ENCODE data around the gene TTPAL.

TTPAL gene

DNA sequence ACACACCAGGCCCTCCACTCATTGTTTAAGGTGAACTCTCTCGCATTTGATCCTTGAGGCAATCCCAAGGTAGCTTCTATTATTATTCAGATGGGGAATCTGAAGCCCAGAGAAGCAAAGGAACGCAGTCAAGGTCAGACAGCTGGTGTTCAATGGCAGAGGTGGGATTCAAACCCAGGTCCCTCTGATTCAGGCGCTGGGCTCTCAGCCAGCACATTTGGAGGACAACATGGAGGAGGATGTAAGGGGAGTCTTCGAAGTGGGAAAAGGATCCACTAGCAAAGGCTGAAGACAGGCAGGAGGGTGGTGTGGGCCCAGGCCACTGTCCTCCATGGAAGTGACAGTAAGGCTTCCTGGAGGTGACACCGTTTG is 13.9 kb upstream of the TTPAL start:
- H3K4me3 ChIP-seq (ENCODE audit: low read depth, low read length), result no peak overlapping the region
- no peak for DNase-seq (ENCODE audit: low read depth, low spot score)
- ChIA-PET CTCF (interaction anchor here (0.6 to 7.5 kb wide), 12 partner anchors 10 to 345 kb away, joined by 3 to 99 read pairs (median 6); partner anchors contain the start of genes HNF4A and TTPAL), POLR2A (no interaction called here)
- TF ChIP-seq, protein P1, sequence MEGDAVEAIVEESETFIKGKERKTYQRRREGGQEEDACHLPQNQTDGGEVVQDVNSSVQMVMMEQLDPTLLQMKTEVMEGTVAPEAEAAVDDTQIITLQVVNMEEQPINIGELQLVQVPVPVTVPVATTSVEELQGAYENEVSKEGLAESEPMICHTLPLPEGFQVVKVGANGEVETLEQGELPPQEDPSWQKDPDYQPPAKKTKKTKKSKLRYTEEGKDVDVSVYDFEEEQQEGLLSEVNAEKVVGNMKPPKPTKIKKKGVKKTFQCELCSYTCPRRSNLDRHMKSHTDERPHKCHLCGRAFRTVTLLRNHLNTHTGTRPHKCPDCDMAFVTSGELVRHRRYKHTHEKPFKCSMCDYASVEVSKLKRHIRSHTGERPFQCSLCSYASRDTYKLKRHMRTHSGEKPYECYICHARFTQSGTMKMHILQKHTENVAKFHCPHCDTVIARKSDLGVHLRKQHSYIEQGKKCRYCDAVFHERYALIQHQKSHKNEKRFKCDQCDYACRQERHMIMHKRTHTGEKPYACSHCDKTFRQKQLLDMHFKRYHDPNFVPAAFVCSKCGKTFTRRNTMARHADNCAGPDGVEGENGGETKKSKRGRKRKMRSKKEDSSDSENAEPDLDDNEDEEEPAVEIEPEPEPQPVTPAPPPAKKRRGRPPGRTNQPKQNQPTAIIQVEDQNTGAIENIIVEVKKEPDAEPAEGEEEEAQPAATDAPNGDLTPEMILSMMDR (IDR thresholded peaks at IDR 0.05; ENCODE audit: insufficient read depth, low read length, missing control alignments), result no peak

DNA sequence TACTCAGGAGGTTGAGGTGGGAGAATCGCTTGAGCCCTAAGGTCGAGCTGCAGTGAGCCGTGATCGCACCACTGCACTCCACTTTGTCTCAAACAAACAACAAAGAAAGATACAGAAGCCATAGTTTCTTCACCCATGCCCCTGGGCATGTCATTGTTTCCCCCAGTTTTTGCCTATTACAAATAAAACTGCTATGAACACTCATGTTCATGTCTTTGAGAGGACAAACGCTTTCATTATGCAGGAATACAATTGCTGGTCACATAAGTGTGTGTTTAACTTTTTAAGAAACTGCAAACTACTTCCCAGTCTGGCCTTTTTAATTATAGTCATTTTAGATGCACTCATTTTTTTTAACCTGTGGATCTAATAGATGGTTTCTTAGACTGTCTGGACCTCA is 12.2 kb upstream of the TTPAL start:
- POLR2A ChIA-PET, result no interaction called here
- TF ChIP-seq, protein P1 (IDR thresholded peaks at IDR 0.05; ENCODE audit: insufficient read depth, low read length, missing control alignments), result no peak
- DNase-seq (ENCODE audit: low read depth, low spot score), result no peak
- no peak overlapping the region for H3K4me3 ChIP-seq (ENCODE audit: low read depth, low read length)
- CTCF ChIA-PET, result interaction anchor here (2.6 to 7.5 kb wide), 5 partner anchors 9 to 248 kb away, joined by 13 to 99 read pairs (median 96); no protein-coding TSS in a partner anchor

DNA sequence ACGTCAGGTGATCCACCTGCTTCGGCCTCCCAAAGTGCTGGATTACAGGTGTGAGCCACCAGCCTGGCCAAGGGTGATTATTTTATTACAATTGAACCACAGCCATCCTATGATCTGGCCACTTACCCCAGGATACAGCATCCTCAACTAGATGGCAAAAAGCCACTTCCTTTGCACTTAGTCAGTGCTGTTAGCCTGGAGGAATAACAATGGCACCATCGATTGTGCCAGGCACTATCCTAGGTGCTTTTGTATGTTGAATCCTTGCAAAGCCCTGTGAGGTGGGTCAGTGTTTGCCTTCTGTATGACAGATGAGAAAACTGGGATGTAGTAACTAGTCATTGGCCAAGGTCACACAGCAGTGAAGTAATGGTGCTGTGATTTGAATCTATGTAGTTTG is 11.2 kb upstream of the TTPAL start:
- TF ChIP-seq, protein P1 (IDR thresholded peaks at IDR 0.05; ENCODE audit: insufficient read depth, low read length, missing control alignments), result no peak
- no peak overlapping the region for H3K4me3 ChIP-seq (ENCODE audit: low read depth, low read length)
- ChIA-PET POLR2A (no interaction called here), CTCF (interaction anchor here (1.3 to 10.4 kb wide), 3 partner anchors 75 to 249 kb away, joined by 4 to 133 read pairs (median 6); no protein-coding TSS in a partner anchor)
- DNase-seq (ENCODE audit: low read depth, low spot score), result no peak

DNA sequence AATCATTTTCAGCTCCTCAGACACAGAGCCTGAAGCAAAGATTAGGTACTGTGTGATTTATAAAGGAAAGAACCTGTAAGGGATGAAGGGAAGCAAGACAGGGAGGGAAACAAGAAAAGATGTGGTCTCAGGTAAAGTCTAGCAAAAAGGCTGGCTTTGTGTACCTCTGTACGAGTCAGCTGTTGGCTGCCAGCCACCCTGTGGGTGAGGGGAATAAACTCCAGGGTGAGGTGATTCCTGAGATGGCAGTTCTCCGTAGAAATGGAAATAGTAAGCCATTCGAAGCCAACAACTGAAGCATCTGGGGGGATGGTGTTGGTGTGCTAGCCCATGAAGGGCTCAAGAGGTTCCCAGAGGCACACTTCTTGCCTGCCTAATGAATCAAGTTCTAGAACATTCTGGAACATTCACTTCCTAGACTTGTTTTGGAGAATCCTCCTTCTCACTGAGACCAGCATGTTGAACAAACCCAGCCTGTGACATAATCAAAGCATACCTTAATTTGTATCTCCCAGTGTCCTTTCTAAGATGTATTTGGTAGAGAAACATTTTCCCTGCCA is 10.6 kb upstream of the TTPAL start:
- POLR2A ChIA-PET, result no interaction called here
- CTCF ChIA-PET, result interaction anchor here (1.3 to 10.4 kb wide), 4 partner anchors 75 to 250 kb away, joined by 3 to 133 read pairs (median 5); no protein-coding TSS in a partner anchor
- H3K4me3 ChIP-seq (ENCODE audit: low read depth, low read length), result no peak overlapping the region
- no peak for DNase-seq (ENCODE audit: low read depth, low spot score)
- TF ChIP-seq, protein P1 (IDR thresholded peaks at IDR 0.05; ENCODE audit: insufficient read depth, low read length, missing control alignments), result no peak

DNA sequence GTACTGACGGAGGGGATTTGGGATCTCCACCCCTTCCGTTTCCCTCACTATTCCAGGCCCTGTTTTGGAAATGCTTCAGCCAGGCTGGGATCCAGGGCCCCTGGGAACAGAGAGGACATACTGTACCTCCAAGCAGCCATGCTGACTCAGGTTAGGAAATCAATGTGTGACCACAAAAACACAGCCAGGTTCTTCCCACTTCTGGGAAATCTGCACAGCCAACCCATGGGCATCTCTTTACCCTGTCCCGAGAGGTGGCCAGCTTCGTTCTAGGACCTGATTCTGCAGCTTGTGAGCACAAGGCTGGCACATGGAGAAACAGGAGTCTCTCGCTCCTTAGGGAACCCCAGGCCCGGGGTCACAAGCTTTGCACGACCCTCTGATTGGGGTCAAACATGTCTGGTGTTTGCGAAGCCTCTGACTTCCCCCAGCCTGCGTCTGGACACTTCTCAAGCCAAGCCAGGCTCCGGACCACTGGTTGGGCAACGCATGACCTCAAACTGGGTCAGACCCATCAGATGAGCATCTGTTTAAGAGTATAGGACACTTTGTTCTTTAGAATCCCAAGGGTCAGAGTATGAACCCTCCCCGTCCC is 8.3 kb upstream of the TTPAL start:
- no peak overlapping the region for H3K4me3 ChIP-seq (ENCODE audit: low read depth, low read length)
- no peak for DNase-seq (ENCODE audit: low read depth, low spot score)
- POLR2A ChIA-PET, result no interaction called here
- CTCF ChIA-PET, result interaction anchor here (0.7 to 10.4 kb wide), 4 partner anchors 76 to 252 kb away, joined by 3 to 133 read pairs (median 14); no protein-coding TSS in a partner anchor
- TF ChIP-seq, protein P1 (IDR thresholded peaks at IDR 0.05; ENCODE audit: insufficient read depth, low read length, missing control alignments), result no peak

DNA sequence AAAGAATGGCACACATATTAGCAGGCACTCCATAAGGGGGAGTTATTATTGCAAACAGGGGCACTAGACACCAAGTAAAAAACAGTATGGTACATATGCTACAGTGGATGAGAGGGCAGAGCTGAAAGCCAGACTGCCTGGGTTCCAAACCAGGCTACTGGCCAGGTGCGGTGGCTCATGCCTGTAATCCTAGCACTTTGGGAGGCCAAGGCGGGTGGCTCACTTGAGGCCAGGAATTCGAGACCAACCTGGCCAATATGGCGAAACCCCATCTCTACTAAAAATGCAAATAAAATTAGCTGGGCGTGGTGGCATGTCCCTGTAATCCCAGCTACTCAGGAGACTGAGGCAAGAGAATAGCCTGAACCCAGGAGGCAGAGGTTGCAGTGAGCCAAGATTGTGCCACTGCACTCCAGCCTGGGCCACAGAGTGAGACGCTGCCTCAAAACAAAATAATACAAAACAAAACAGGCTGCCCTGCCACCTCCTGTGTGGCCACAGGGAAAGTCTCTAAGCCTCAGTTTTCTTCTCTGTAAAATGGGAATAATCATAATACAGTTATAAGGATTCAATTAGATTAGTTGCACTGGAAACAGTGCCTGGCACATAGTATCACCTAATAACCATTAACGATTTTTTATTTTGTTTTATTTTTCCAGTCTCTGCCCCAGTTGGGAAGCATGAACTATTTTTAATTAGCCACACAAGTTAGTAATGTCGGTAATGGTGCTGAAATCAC is 7.5 kb upstream of the TTPAL start:
- no peak overlapping the region for H3K4me3 ChIP-seq (ENCODE audit: low read depth, low read length)
- ChIA-PET CTCF (interaction anchor here (0.7 to 10.4 kb wide), 5 partner anchors 77 to 253 kb away, joined by 3 to 133 read pairs (median 12); no protein-coding TSS in a partner anchor), POLR2A (no interaction called here)
- no peak for DNase-seq (ENCODE audit: low read depth, low spot score)
- TF ChIP-seq, protein P1 (IDR thresholded peaks at IDR 0.05; ENCODE audit: insufficient read depth, low read length, missing control alignments), result no peak
